AG08395 (cell line): ENCODE data around the gene DRD4.
"Not testable (repeated sequence)": the region's sequence is repeated elsewhere in the genome, so short reads cannot be mapped to it uniquely, and the experiment has no call there.

Experiments
- DNase-seq: peaks from one replicate; pipeline ENCODE4 v3.0.0; 2012; ENCODE audit warnings: mixed read lengths, low spot score

DRD4 gene

DNA sequence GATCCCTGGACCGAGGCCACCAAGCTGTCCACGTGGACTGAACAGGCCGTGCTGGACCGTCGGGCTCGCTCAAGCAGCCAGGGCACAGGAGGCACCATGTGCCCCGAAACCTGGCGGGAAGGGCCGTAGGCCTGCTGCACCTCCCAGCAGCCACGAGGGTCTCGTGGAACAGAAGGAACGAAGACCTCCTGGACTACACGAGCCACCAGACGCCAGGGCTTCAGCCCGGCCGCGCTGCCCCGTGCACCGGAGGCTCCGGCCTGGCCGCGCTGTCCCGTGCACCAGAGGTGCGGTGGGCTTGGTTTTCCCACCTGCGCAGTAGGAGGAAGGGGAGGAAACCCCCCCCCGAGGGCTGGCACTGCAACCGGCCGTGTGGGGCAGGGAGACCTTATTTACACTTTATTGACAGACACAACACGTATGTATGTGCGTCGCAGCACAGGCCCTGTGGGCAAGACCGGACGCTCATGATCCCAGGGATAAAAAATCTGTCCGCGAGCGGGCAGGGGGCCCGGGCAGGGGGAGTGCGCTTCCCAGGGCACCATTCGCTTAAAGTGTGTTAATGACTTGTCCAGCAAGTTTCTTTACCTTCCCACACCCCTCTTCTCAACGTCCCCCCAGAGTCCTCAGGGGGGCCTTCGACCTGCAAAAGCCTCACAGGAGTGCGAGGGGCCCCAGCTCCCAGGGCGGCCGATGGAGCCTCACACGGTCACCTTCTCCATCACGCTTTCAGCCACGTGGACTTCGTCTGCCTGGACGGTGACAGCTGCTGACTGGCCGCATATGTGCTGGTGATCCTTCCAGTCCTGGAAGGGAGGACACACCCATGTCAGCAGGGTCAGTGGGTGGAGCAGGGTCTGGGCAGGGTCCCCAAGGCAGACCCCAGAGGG lies 7.0 kb downstream of the DRD4 start:
- DNase-seq, result no peak

GRCh38 chr11:645536-645935 lies 8.5 kb downstream of the DRD4 start:
- DNase-seq, result no peak

GRCh38 chr11:646214-646613 lies 9.1 kb downstream of the DRD4 start:
- no peak for DNase-seq

DNA sequence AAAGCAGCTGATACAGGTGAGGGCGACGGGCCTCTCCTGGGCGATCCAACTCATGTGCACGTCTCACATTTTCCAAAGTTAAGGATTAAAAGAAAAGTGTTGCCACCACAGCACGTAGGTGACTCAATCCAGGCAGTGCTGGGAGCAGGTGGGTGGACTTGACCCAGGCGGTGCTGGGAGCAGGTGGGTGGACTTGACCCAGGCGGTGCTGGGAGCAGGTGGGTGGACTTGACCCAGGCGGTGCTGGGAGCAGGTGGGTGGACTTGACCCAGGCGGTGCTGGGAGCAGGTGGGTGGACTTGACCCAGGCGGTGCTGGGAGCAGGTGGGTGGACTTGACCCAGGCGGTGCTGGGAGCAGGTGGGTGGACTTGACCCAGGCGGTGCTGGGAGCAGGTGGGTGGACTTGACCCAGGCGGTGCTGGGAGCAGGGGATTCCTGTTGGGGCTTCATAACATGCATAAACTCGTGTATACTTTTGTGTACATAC lies 10.6 kb downstream of the DRD4 start:
- not testable (repeated sequence) for DNase-seq

GRCh38 chr11:650482-650881 lies 13.4 kb downstream of the DRD4 start:
- no peak for DNase-seq

DNA sequence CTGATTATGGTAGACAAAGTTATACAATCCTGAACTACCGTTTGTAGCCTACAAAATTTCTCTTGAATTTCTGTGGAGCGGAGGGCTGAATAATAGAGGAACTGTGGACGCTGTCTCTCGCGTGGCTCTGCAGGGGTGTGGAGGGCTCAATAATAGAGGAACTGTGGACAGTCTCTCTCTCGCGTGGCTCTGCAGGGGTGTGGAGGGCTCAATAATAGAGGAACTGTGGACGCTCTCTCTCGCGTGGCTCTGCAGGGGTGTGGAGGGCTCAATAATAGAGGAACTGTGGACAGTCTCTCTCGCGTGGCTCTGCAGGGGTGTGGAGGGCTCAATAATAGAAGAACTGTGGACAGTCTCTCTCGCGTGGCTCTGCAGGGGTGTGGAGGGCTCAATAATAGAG lies 16.1 kb downstream of the DRD4 start:
- DNase-seq, result not testable (repeated sequence)

DNA sequence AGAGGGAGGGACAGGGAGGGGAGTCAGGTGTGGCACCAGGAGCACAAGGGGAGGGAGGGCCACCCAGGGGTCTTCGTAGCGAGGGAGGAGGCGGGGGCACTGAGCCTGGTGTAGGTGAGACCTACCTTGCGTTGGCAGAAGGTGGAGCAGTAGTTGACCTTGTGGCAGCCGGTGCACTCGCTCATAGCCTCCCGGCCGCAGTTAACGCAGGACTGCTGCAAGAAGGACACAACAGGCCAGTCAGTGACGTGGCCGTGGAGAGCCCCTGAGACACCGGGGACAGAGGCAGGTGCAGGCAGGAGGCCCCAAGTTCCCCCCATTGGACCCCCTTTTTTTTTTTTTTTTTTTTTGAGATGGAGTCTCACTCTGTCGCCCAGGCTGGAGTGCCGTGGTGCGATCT lies 16.8 kb downstream of the DRD4 start:
- no peak for DNase-seq

DNA sequence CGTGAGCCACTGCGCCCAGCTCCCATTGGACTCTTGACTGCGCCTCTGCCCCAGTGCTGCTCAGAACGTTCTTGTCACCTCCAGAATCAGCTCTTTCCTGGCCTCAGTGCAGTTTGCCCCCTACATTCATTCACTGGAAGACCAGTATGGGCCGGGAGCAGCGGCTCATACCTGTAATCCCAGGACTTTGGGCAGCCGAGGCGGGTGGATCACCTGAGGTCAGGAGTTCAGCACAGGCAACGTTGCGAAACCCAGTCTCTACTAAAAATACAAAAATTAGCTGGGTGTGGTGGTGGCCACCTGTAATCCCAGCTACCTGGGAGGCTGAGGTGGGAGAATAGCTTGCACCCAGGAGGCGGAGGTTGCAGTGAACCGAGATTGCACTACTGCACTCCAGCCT lies 17.4 kb downstream of the DRD4 start:
- DNase-seq, result not testable (repeated sequence)

GRCh38 chr11:655036-655726 lies 18.1 kb downstream of the DRD4 start:
- DNase-seq, result no peak

- no peak for DNase-seq
Measured at GRCh38 chr11:656426-656825, 19.4 kb downstream of the DRD4 start.

DNA sequence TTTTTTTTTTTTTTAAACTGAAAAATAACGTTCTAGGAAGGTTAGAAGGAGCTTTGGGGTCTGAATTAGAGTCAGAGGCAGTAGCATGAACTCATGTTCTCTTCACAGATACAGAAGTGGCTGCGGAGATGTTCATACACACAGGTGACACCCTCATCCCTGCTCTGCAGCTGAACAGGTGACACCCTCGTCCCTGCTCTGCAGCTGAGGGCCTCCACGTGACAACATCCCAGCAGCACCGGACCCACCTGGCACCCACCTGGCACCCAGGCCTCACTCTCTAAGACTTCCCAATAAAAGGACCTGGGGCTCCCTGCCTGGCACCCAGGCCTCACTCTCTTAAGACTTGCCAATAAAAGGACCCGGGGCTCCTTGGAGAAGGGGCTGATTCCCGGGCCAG lies 19.8 kb downstream of the DRD4 start:
- no peak for DNase-seq

- no peak for DNase-seq
Measured at GRCh38 chr11:657691-658126, 20.6 kb downstream of the DRD4 start.

GRCh38 chr11:659532-660085 lies 22.5 kb downstream of the DRD4 start:
- no peak for DNase-seq

DNA sequence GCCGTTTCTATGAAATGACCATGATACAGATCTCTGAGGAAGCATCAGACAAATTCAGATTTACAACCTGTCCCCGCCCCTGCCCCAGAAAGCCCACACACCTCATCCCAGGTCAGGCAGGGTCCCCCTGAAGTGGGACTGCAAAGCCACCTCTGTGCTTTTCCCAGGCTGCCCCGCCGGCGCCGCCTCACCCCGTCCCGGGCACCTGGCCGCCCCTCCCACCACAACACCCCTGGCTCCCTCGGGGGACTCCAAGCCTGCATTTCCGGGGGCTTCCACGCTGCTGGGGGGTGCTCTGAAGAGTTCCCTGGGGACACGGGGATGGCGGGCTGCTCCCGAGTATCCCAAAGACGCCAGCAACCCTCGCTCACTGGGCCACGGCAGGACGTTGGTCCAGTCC lies 23.2 kb downstream of the DRD4 start:
- DNase-seq, result no peak

DNA sequence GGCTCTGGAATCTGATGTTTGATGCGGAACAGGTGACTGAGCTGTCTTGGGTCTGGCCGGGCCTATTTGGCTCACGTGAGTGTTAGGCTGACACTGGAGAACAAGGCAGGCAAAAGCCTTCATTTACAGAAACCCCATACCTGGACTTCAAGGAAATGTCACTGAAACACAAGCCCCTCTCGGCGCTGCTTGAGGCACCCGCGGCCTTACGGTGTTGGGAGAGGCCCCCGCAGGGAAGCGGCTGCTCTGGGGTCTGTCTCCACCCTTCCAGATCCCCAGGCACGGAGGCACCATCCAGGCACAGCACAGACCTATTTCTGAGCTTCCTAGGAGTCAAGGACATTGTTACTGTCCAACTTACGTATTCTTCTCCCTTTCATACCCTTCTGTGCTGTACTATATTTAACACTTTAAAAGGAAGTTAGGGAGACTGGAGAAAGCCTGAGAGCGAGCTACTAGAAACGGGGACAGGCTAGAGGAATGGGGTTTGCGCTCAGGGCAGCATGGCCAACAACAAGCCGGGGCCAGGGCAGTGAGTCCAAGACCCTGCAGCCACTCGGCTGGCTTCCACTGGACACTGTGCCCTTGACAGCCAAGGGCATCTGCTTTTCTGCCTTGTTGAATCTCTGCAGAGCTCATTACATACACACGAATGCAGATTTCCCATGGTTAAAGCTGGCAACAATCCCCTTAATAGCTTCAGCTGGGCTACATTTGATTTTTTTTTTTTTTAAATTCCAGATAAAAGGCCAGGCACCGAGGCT lies 23.8 kb downstream of the DRD4 start:
- DNase-seq, result no peak

DNA sequence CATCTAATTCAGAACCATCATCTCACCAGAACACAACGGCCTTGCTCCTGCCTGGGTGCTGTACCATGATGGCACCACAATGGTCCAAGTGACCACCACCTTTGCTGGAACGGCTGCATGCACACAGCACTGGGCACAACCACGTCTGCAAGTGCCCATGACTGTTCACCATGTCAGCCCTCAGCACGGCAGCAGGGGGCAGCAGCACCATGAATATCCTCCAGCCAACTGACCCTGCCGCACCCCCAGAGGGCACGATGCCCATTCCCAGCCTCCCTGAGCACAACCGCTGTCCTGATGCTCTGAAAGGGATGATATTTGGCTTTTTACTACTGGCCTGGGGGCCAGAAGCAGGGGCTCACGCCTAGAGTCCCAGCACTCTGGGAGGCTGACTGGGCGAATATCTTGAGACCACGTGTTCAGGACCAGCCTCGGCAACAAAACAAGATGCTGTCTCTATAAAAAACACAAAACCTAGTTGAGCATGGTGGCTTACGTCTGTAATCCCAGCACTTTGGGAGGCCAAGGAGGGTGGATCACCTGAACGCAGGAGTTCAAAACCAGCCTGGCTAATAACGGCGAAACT lies 25.7 kb downstream of the DRD4 start:
- DNase-seq, result peak; percentile 92

DNA sequence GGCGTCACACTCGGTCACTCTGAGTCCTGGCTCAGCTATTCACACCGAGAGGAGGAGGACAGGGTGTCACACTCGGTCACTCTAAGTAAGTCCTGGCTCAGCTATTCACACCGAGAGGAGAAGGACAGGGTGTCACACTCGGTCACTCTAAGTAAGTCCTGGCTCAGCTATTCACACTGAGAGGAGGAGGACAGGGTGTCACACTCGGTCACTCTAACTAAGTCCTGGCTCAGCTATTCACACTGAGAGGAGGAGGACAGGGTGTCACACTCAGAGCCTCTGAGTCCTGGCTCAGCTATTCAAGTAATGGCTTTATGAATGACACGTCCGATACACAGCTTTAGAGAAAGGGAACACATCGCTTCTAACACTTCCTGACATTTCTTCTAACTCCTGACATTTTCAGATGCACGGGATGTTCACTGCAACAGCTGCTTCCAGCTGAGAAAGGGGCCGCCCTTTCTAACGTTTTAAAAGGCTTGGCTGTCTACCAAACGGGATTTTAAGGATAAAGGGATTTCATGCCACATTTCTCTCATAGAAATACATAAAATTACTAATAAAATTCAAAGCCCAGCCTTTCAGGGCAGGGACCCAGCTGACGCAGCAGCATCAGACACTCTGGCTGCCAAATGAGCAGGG lies 28.1 kb downstream of the DRD4 start:
- peak; percentile 7 for DNase-seq

DNA sequence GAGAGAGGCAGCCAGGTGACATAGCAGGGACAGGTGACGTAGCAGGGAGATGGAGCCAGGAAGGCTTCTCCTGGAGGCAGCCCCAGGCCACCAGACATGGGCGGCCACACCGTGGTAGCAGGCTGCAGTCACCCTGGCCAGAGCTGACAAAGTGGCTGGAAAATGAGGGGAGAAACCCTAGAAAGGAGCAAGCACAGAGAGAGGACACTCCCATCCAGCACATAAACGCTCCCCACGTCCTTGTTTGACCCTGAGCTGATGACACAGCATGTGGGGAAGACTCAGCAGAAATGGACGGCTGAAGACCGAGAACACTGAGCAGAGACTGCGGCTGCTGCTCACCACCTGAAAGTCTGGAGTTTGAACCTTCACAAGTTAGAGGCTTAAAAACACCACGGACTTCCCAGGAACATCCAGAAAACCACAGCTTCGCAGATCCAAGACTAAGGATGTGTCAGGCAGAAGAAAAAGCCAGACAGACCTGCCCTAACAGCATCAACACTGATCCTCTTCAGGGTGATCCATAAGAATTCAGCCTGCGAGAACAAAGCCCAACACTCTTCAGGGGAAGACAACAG lies 28.7 kb downstream of the DRD4 start:
- DNase-seq, result peak; percentile 88

- DNase-seq, result no peak
Measured at GRCh38 chr11:673866-674265, 36.8 kb downstream of the DRD4 start.

GRCh38 chr11:674406-674805 lies 37.3 kb downstream of the DRD4 start:
- DNase-seq, result no peak

- no peak for DNase-seq
Measured at GRCh38 chr11:678297-678696, 41.2 kb downstream of the DRD4 start.
